GM10248 (cell line): Measurements from ENCODE around the gene EVI5.

Experiments
- CTCF ChIA-PET: fragments of 300-600 bp; sonication (Branson Sonifier 250); formaldehyde crosslinking; extraction: SDS; loops from one replicate; lab custom pipeline; 2021; ENCODE audit warnings: antibody characterized with exemption; lab: Yijun Ruan, JAX
- POLR2A ChIA-PET: fragments of 350-650 bp; sonication (Branson Sonifier 250); formaldehyde crosslinking; extraction: SDS; loops from one replicate; lab custom pipeline; 2020; ENCODE audit warnings: antibody characterized with exemption; lab: Yijun Ruan, JAX
- DNase-seq: peaks from one replicate; pipeline ENCODE4 v3.0.0; 2012; ENCODE audit errors: extremely low spot score
- CTCF ChIP-seq: IDR thresholded peaks from 2 replicates; pipeline ENCODE4 v1.5.1; 2012; ENCODE audit warnings: mild to moderate bottlenecking, low read depth; ENCODE audit errors: extremely low read depth, missing control alignments, control extremely low read depth

Gene EVI5

GRCh38 chr1:92519043-92519442, 265.9 kb downstream of the EVI5 start:
- ChIA-PET CTCF (no interaction called here), POLR2A (no interaction called here)
- no peak for DNase-seq
- no peak for TF ChIP-seq CTCF

- DNase-seq = no peak
- TF ChIP-seq CTCF = no peak
- ChIA-PET POLR2A (no interaction called here), CTCF (no interaction called here)
These were observed 268.3 kb downstream of the EVI5 start for GRCh38 chr1:92516574-92516973.

- DNase-seq = no peak
- POLR2A ChIA-PET = no interaction called here
- no peak for TF ChIP-seq CTCF
- CTCF ChIA-PET = interaction anchor here (0.7 kb wide), 1 partner anchor 41 kb away, joined by 3 read pairs; no protein-coding TSS in a partner anchor
These were observed 269.1 kb downstream of the EVI5 start for GRCh38 chr1:92515796-92516201.

DNA sequence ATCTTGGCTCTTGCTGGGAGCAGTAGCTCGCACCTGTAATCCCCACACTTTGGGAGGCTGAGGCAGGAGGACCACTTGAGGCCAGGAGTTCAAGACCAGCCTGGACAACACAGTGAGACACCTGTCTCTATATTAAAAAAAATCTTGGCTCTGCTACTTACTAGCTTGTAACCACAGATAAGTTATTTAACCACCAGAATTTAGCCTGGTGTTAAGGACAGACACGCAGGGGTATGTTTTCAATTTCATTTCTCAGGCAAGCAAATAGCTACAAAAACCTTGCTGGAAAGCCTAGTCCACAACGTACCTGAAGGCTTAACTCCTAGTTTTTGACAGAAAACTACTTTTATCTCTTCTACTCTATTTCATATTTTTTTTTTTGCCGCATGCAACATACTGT, 273.4 kb downstream of the EVI5 start:
- ChIA-PET POLR2A (no interaction called here), CTCF (interaction anchor here (0.8 to 2.2 kb wide), 2 partner anchors 10 to 25 kb away, joined by 3 to 7 read pairs; partner anchors contain the start of gene GFI1)
- no peak for TF ChIP-seq CTCF
- DNase-seq = no peak

DNA sequence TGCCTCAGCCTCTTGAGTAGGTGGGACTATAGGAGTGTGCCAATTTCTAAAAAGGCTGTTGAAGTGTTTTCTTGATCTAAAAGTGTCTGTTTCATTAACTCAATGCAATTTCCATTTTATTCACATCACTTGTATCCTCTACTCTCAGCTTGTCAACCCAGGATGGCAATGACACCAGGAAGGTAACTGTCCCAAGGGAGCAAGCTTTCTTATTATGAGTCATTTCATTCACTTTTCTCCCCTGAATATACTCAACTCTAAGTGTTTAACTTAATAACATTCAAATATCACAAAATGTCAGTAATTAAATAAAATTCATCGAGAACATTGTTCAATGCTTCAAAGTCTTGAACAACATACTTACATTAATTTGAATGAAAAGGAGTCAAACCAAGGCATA, 275.3 kb downstream of the EVI5 start:
- TF ChIP-seq CTCF = no peak
- ChIA-PET CTCF (interaction anchor here (1.2 to 1.9 kb wide), 2 partner anchors 10 to 154 kb away, joined by 3 to 7 read pairs; no protein-coding TSS in a partner anchor), POLR2A (no interaction called here)
- no peak for DNase-seq

- TF ChIP-seq CTCF = no peak
- DNase-seq = no peak
- POLR2A ChIA-PET = no interaction called here
- CTCF ChIA-PET = interaction anchor here (1.0 to 3.0 kb wide), 3 partner anchors 17 to 21 kb away, joined by 4 to 10 read pairs (median 10); partner anchors contain the start of gene GFI1
These were observed 279.8 kb downstream of the EVI5 start for GRCh38 chr1:92505015-92505692.
